ENCODE results near the gene SULT4A1.
"Not testable (repeated sequence)": the region's sequence is repeated elsewhere in the genome, so short reads cannot be mapped to it uniquely, and the experiment has no call there.

The SULT4A1 gene

DNA sequence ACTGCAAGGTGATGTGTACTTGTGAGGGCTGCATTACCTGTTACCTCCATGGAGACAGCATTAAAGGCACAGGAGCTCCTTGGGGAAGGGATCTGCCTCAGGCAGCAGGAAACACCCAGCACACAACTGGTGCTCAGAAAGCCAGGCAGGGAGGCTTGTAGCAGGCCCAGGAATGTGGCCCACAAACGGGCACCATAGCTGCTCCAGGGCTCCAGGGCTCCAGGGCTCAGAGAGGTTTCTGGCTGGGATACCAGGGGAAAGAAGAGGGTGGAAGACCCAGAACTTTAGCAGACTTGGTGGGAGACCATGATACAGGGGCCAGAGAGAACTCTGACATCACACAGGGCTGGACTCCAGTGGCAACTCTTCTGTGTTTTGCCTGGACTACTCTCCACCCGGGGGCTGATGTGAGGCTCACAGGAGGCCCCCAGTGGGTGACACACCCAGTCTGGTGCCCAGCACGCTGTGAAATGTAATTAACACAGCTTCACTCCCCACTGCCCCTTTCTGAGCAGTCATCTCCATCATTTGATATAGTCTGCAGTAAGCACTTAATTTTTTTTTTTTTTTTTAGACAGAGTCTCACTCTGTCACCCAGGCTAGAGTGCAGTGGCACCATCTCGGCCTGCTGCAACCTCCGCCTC is 14.7 kb upstream of the SULT4A1 start:
- no peak for DNase-seq (ENCODE audit: low read depth in 1 of 2, low spot score in 1 of 2)
- H3K27me3 ChIP-seq (ENCODE audit: insufficient read depth, poor library complexity, severe bottlenecking): no peaks in the 10 kb centered on the region
- no peak overlapping the region for H3K4me3 ChIP-seq (replicated peaks; ENCODE audit: insufficient read depth, low read length)
- TF ChIP-seq, protein P1, sequence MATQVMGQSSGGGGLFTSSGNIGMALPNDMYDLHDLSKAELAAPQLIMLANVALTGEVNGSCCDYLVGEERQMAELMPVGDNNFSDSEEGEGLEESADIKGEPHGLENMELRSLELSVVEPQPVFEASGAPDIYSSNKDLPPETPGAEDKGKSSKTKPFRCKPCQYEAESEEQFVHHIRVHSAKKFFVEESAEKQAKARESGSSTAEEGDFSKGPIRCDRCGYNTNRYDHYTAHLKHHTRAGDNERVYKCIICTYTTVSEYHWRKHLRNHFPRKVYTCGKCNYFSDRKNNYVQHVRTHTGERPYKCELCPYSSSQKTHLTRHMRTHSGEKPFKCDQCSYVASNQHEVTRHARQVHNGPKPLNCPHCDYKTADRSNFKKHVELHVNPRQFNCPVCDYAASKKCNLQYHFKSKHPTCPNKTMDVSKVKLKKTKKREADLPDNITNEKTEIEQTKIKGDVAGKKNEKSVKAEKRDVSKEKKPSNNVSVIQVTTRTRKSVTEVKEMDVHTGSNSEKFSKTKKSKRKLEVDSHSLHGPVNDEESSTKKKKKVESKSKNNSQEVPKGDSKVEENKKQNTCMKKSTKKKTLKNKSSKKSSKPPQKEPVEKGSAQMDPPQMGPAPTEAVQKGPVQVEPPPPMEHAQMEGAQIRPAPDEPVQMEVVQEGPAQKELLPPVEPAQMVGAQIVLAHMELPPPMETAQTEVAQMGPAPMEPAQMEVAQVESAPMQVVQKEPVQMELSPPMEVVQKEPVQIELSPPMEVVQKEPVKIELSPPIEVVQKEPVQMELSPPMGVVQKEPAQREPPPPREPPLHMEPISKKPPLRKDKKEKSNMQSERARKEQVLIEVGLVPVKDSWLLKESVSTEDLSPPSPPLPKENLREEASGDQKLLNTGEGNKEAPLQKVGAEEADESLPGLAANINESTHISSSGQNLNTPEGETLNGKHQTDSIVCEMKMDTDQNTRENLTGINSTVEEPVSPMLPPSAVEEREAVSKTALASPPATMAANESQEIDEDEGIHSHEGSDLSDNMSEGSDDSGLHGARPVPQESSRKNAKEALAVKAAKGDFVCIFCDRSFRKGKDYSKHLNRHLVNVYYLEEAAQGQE (IDR thresholded peaks at IDR 0.05; ENCODE audit: insufficient replicate concordance, low read depth): no peak
- TF ChIP-seq GABPA (IDR thresholded peaks at IDR 0.05; ENCODE audit: low read depth) (no peak), POLR2AphosphoS5 (IDR thresholded peaks at IDR 0.05; ENCODE audit: low read depth) (no peak), SPI1 (IDR thresholded peaks at IDR 0.05; ENCODE audit: borderline replicate concordance, low read depth) (no peak)
- TF ChIP-seq, protein P2, sequence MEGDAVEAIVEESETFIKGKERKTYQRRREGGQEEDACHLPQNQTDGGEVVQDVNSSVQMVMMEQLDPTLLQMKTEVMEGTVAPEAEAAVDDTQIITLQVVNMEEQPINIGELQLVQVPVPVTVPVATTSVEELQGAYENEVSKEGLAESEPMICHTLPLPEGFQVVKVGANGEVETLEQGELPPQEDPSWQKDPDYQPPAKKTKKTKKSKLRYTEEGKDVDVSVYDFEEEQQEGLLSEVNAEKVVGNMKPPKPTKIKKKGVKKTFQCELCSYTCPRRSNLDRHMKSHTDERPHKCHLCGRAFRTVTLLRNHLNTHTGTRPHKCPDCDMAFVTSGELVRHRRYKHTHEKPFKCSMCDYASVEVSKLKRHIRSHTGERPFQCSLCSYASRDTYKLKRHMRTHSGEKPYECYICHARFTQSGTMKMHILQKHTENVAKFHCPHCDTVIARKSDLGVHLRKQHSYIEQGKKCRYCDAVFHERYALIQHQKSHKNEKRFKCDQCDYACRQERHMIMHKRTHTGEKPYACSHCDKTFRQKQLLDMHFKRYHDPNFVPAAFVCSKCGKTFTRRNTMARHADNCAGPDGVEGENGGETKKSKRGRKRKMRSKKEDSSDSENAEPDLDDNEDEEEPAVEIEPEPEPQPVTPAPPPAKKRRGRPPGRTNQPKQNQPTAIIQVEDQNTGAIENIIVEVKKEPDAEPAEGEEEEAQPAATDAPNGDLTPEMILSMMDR (IDR thresholded peaks at IDR 0.05; ENCODE audit: insufficient read depth, low read length): no peak
- H3K27ac ChIP-seq (replicated peaks): no peak overlapping the region

DNA sequence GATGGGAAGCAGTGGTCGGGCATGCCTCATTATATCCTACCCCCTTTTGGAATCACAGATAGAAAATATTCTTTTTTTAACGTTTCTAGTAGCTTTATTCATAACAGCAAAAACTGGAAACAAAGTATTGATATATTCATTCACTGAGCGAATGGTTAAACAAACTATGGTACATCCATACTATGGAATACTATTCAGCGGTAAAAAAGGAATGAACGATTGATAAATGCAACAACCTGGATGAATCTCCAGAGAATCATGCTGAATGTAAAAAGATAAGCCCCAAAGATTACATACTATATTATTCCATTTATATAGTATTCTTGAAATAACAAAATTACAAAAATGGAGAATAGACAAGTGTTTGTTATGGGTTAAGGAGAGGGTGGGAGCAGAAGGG is 7.5 kb upstream of the SULT4A1 start:
- Histone ChIP-seq H3K4me3 (replicated peaks; ENCODE audit: insufficient read depth, low read length) (no peak overlapping the region), H3K27me3 (ENCODE audit: insufficient read depth, poor library complexity, severe bottlenecking) (no peaks in the 10 kb centered on the region), H3K27ac (replicated peaks) (no peak overlapping the region)
- no peak for DNase-seq (ENCODE audit: low read depth in 1 of 2, low spot score in 1 of 2)
- no peak for TF ChIP-seq GABPA (IDR thresholded peaks at IDR 0.05; ENCODE audit: low read depth)
- TF ChIP-seq POLR2AphosphoS5 (IDR thresholded peaks at IDR 0.05; ENCODE audit: low read depth): no peak
- TF ChIP-seq SPI1 (IDR thresholded peaks at IDR 0.05; ENCODE audit: borderline replicate concordance, low read depth): no peak
- TF ChIP-seq, protein P1 (IDR thresholded peaks at IDR 0.05; ENCODE audit: insufficient replicate concordance, low read depth): no peak
- TF ChIP-seq, protein P2 (IDR thresholded peaks at IDR 0.05; ENCODE audit: insufficient read depth, low read length): no peak

DNA sequence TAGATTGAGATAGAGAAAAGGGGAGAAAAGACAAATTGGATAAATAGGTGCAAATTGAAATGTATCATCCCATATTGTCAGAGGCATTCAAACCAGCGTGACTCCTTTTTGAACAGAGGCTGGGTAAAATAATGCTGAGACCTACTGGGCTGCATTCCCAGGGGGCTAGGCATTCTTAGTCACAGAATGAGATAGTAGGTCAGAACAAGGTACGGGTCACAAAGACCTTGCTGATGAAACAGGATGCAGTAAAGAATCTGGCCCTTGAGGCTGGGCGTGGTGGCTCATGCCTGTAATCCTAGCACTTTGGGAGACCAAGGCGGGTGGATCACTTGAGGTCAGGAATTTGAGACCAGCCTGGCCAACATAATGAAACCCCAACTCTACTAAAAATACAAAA is 6.7 kb upstream of the SULT4A1 start:
- H3K27ac ChIP-seq (replicated peaks); H3K27me3 ChIP-seq (ENCODE audit: insufficient read depth, poor library complexity, severe bottlenecking); H3K4me3 ChIP-seq (replicated peaks; ENCODE audit: insufficient read depth, low read length); DNase-seq (ENCODE audit: low read depth in 1 of 2, low spot score in 1 of 2): not testable (repeated sequence)

DNA sequence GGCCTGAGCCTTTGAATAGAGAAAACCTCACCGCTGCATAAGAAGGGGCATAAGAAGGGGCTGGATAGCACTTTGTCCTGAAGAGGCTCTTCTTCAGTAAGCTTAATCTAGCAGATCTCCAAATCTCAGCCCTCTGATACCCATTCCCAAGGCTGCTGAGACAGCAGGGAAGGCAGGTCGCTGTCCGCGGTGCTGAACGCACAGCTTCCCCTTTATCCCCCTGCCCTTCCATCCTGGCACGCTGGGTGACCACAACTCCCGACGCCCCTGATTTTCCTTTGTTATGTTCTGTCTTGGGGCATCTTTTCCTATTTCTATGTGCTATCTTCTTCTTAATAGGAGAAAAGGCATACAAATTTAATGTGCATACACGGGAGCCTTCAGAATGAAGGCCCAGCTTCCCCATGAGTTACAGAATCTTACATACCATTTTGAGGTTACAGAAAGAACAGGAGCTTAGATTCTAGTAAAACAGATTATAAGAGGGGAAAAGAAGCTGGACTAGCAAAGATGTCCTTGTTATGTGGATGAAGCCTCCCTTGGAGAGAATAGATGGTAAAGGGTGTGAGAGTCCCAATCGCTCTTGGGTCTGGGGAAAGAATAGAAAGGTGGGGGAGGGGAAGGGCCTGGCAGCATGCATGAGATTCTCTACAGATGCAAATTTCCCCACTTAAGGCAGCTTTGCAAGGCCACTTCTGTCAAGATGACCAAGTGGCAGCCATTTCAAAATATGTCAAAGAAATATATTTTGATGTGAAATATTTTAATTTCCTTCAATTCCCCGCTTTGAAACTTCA is 5.7 kb upstream of the SULT4A1 start:
- peak; percentile 26; the same call in 1 of the 2 replicates for TF ChIP-seq SPI1 (IDR thresholded peaks at IDR 0.05; ENCODE audit: borderline replicate concordance, low read depth)
- TF ChIP-seq POLR2AphosphoS5 (IDR thresholded peaks at IDR 0.05; ENCODE audit: low read depth): no peak
- TF ChIP-seq, protein P2 (IDR thresholded peaks at IDR 0.05; ENCODE audit: insufficient read depth, low read length): no peak
- TF ChIP-seq, protein P1 (IDR thresholded peaks at IDR 0.05; ENCODE audit: insufficient replicate concordance, low read depth): peak; percentile 100
- no peak for TF ChIP-seq GABPA (IDR thresholded peaks at IDR 0.05; ENCODE audit: low read depth)
- H3K27ac ChIP-seq (replicated peaks): no peak overlapping the region
- H3K27me3 ChIP-seq (ENCODE audit: insufficient read depth, poor library complexity, severe bottlenecking): no peaks in the 10 kb centered on the region
- peak; percentile 16 to 21 for DNase-seq (ENCODE audit: low read depth in 1 of 2, low spot score in 1 of 2)
- no peak overlapping the region for H3K4me3 ChIP-seq (replicated peaks; ENCODE audit: insufficient read depth, low read length)
